ENCODE data around the gene BNIP5.

Gene BNIP5

GRCh38 chr6:36268478-36269275 lies 68.0 kb downstream of the BNIP5 start:
- H3K27me3 ChIP-seq (replicated peaks): peaks cover 2% of the 10 kb centered on the region
- peak; percentile 9 for DNase-seq
- in situ Hi-C loops (cut with HindIII; ENCODE audit: low pct_ligation_motif_present, low sequenced_read_pairs): no loop called here
- H3K36me3 ChIP-seq (replicated peaks): no peaks in the 10 kb centered on the region
- no peak for TF ChIP-seq CTCF (IDR thresholded peaks at IDR 0.05; ENCODE audit: low read depth, low read length, missing control alignments)
- no peak overlapping the region for H3K4me3 ChIP-seq (ENCODE audit: low read depth, low read length)
- no peak overlapping the region for H3K27ac ChIP-seq

GRCh38 chr6:36267731-36268477 lies 68.8 kb downstream of the BNIP5 start:
- H3K4me3 ChIP-seq (ENCODE audit: low read depth, low read length): no peak overlapping the region
- no peak for TF ChIP-seq CTCF (IDR thresholded peaks at IDR 0.05; ENCODE audit: low read depth, low read length, missing control alignments)
- peaks cover 2% of the 10 kb centered on the region for H3K27me3 ChIP-seq (replicated peaks)
- no peak for DNase-seq
- in situ Hi-C loops (cut with HindIII; ENCODE audit: low pct_ligation_motif_present, low sequenced_read_pairs): no loop called here
- no peaks in the 10 kb centered on the region for H3K36me3 ChIP-seq (replicated peaks)
- no peak overlapping the region for H3K27ac ChIP-seq

- H3K27me3 ChIP-seq (replicated peaks): peaks cover 2% of the 10 kb centered on the region
- DNase-seq: no peak
- H3K36me3 ChIP-seq (replicated peaks): no peaks in the 10 kb centered on the region
- H3K4me3 ChIP-seq (ENCODE audit: low read depth, low read length): no peak overlapping the region
- no peak overlapping the region for H3K27ac ChIP-seq
- TF ChIP-seq CTCF (IDR thresholded peaks at IDR 0.05; ENCODE audit: low read depth, low read length, missing control alignments): no peak
- in situ Hi-C loops (cut with HindIII; ENCODE audit: low pct_ligation_motif_present, low sequenced_read_pairs): no loop called here
Measured at GRCh38 chr6:36266913-36267644, 69.6 kb downstream of the BNIP5 start.

Measured in brain microvascular endothelial cell (primary cell).